Hair follicle dermal papilla cell (primary cell): Measurements from ENCODE around the gene PELI2. TPM values are rescaled to one million over a fixed set of nuclear protein-coding genes. Genes with fewer than 3 reads are reported as not detected.

Experiments
- total RNA-seq: library from RNA; depleted of rRNA; stranded (reverse); fragments of >200 nt; gene quantifications from 2 replicates; pipeline ENCODE4 v1.2.3, GENCODE V29; 2012

The PELI2 gene, protein sequence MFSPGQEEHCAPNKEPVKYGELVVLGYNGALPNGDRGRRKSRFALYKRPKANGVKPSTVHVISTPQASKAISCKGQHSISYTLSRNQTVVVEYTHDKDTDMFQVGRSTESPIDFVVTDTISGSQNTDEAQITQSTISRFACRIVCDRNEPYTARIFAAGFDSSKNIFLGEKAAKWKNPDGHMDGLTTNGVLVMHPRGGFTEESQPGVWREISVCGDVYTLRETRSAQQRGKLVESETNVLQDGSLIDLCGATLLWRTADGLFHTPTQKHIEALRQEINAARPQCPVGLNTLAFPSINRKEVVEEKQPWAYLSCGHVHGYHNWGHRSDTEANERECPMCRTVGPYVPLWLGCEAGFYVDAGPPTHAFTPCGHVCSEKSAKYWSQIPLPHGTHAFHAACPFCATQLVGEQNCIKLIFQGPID
- total RNA-seq: 16.6 and 22.2 TPM in 2 replicates

GRCh38 chr14:56117765-56118610 lies at the start of gene PELI2:
TSS of gene PELI2 (plus strand) at chr14:56118411. CDS start at chr14:56118661, 250 bp downstream.

